Esophagus muscularis mucosa (tissue), 4 donors: ENCODE measurements around the gene GOLGB1. TPM values are rescaled to one million over a fixed set of nuclear protein-coding genes. Genes with fewer than 3 reads are reported as not detected.

ENCODE experiments used
- DNase-seq: peaks from one replicate; pipeline ENCODE4 v3.0.0-alpha.2; 2017; ENCODE audit errors: extremely low spot score
- H3K27ac ChIP-seq, 4 donors: fragments of 200-600 bp; sonication (generic); replicated peaks in 1 of 4; 1 replicate in 3 of 4; 2 replicates in 1 of 4; pipeline ENCODE4 v1.5.1; 2016 to 2019; ENCODE audit warnings: mild to moderate bottlenecking in 1 of 4
- H3K27me3 ChIP-seq, 4 donors: fragments of 200-600 bp; sonication (generic); one replicate each; pipeline versions ENCODE4 v1.5.1 to v1.6.0; 2016 to 2019
- H3K36me3 ChIP-seq, 4 donors: fragments of 200-600 bp; sonication (generic); one replicate each; pipeline ENCODE4 v1.5.1; 2016 to 2019
- H3K4me1 ChIP-seq, 4 donors: fragments of 200-600 bp; sonication (generic); one replicate each; pipeline ENCODE4 v1.5.1; 2016 to 2019
- H3K4me3 ChIP-seq, 4 donors: fragments of 200-600 bp; sonication (generic); 1 replicate in 2 of 4; 2 replicates in 2 of 4; pipeline ENCODE4 v1.5.1; 2016 to 2019; ENCODE audit warnings: mild to moderate bottlenecking in 4 of 4, moderate library complexity in 1 of 4
- H3K9me3 ChIP-seq, 4 donors: fragments of 200-600 bp; sonication (generic); 1 replicate in 3 of 4; 2 replicates in 1 of 4; pipeline ENCODE4 v1.5.1; 2016 to 2019
- CTCF ChIP-seq, 3 experiments: fragments of 200-600 bp in 2 of 3; fragments of 450-650 bp in 1 of 3; sonication (generic) in 2 of 3; IDR thresholded peaks; one replicate each; pipeline ENCODE4 v1.5.1; 2017 to 2019; ENCODE audit warnings: antibody characterized with exemption in 3 of 3, mild to moderate bottlenecking in 2 of 3, moderate library complexity in 1 of 3
- EP300 ChIP-seq: sonication (generic); formaldehyde crosslinking; IDR thresholded peaks from one replicate; pipeline ENCODE4 v1.6.1; 2017; ENCODE audit warnings: antibody characterized with exemption
- POLR2A ChIP-seq: fragments of 450-650 bp; IDR thresholded peaks from one replicate; pipeline ENCODE4 v1.6.1; 2017; ENCODE audit warnings: antibody characterized with exemption, moderate library complexity, mild to moderate bottlenecking, low read depth
- POLR2AphosphoS5 ChIP-seq, 2 donors: sonication (generic); formaldehyde crosslinking; IDR thresholded peaks; one replicate each; pipeline ENCODE4 v1.6.1; 2017; ENCODE audit warnings: antibody characterized with exemption in 2 of 2
- WGBS: methylation state at CpG from one replicate; pipeline ENCODE4 v1.1.5; 2018; 5-methylcytosine and 5-hydroxymethylcytosine counted together
- intact Hi-C: fragments of 100-400 bp; cut with DNase I; formaldehyde crosslinking; loops from one replicate; pipeline ENCODE4 v1.15.1; 2023
- total RNA-seq, 4 donors: library from RNA; depleted of rRNA; stranded (reverse); fragments of >200 nt; gene quantifications; one replicate each; pipeline versions ENCODE4 v1.1.0 to v1.2.1, GENCODE V29; 2016

Gene GOLGB1
- total RNA-seq, 4 donors from 2014 or later, result 55.7 to 73.9 (median 69.3) TPM

- WGBS, result 91% methylated on average over 3 of the region's 3 CpGs
- no peak for TF ChIP-seq POLR2A
- TF ChIP-seq POLR2AphosphoS5 (IDR thresholded peaks at IDR 0.05), result no peak
- TF ChIP-seq CTCF (IDR thresholded peaks at IDR 0.05), result no peak
- Histone ChIP-seq H3K4me1 (peaks cover 22 to 48% (median 44%) of the 10 kb centered on the region in 4 donors), H3K36me3 (peaks cover 0 to 4% (median 0%) of the 10 kb centered on the region in 4 donors), H3K4me3 (no peak overlapping the region), H3K27me3 (no peaks in the 10 kb centered on the region), H3K9me3 (no peaks in the 10 kb centered on the region), H3K27ac (no peak overlapping the region)
- intact Hi-C loops, result no loop called here
- no peak for DNase-seq
Measured at GRCh38 chr3:121736112-121736511, 13.4 kb downstream of the GOLGB1 start.

GRCh38 chr3:121735047-121735696 lies 14.4 kb downstream of the GOLGB1 start:
- Histone ChIP-seq H3K27ac (no peak overlapping the region), H3K27me3 (no peaks in the 10 kb centered on the region), H3K4me1 (peaks cover 31 to 53% (median 49%) of the 10 kb centered on the region in 4 donors), H3K9me3 (no peaks in the 10 kb centered on the region), H3K36me3 (peaks cover 0 to 4% (median 0%) of the 10 kb centered on the region in 4 donors), H3K4me3 (no peak overlapping the region)
- intact Hi-C loops, result no loop called here
- TF ChIP-seq CTCF (IDR thresholded peaks at IDR 0.05), result no peak
- TF ChIP-seq EP300, result no peak
- TF ChIP-seq POLR2AphosphoS5 (IDR thresholded peaks at IDR 0.05), result no peak
- TF ChIP-seq POLR2A, result no peak
- no peak for DNase-seq

- Histone ChIP-seq H3K36me3 (peaks cover 12 to 39% (median 29%) of the 10 kb centered on the region in 4 donors), H3K27ac (no peak overlapping the region), H3K4me1 (peaks cover 31 to 36% (median 34%) of the 10 kb centered on the region in 4 donors), H3K27me3 (no peaks in the 10 kb centered on the region), H3K4me3 (no peak overlapping the region), H3K9me3 (no peaks in the 10 kb centered on the region)
- TF ChIP-seq EP300 (no peak), CTCF (IDR thresholded peaks at IDR 0.05) (no peak), POLR2A (no peak), POLR2AphosphoS5 (IDR thresholded peaks at IDR 0.05) (no peak)
- intact Hi-C loops, result no loop called here
- WGBS, result 70% methylated on average over 8 of the region's 8 CpGs
- DNase-seq, result no peak
Measured at GRCh38 chr3:121730940-121731687, 18.4 kb downstream of the GOLGB1 start.

GRCh38 chr3:121724130-121724529 lies 25.4 kb downstream of the GOLGB1 start:
- WGBS, result 86% methylated on average over 1 of the region's 1 CpG
- Histone ChIP-seq H3K27me3 (no peaks in the 10 kb centered on the region), H3K4me3 (no peak overlapping the region), H3K36me3 (peaks cover 53 to 98% (median 82%) of the 10 kb centered on the region in 4 donors), H3K27ac (no peak overlapping the region), H3K4me1 (no peaks in the 10 kb centered on the region), H3K9me3 (no peaks in the 10 kb centered on the region)
- TF ChIP-seq POLR2AphosphoS5 (IDR thresholded peaks at IDR 0.05) (no peak), EP300 (no peak), POLR2A (no peak), CTCF (IDR thresholded peaks at IDR 0.05) (no peak)
- intact Hi-C loops, result no loop called here
- no peak for DNase-seq
